GM04504 (cell line): ENCODE measurements around the gene AGTR1.

Experiments used
- DNase-seq: peaks from one replicate; pipeline ENCODE4 v3.0.0-alpha.2; 2012; ENCODE audit warnings: low read depth

Gene AGTR1

GRCh38 chr3:148697306-148698189 lies at the start of gene AGTR1:
Gene AGTR1, plus strand, starts transcription at chr3:148697903. Its CDS starts 43,133 bp downstream, at chr3:148741036.
- no peak for DNase-seq

- DNase-seq = peak; percentile 33
Measured at GRCh38 chr3:148648685-148649352, 48.9 kb upstream of the AGTR1 start.

GRCh38 chr3:148651549-148651948 lies 46.2 kb upstream of the AGTR1 start:
- no peak for DNase-seq

- DNase-seq = no peak
Measured at GRCh38 chr3:148654433-148654832, 43.3 kb upstream of the AGTR1 start.

GRCh38 chr3:148657470-148657869 lies 40.2 kb upstream of the AGTR1 start:
- DNase-seq = no peak

- DNase-seq = no peak
Measured at GRCh38 chr3:148659512-148659911, 38.2 kb upstream of the AGTR1 start.

- no peak for DNase-seq
Measured at GRCh38 chr3:148680289-148680688, 17.4 kb upstream of the AGTR1 start.

- DNase-seq = no peak
Measured at GRCh38 chr3:148681080-148681479, 16.6 kb upstream of the AGTR1 start.

GRCh38 chr3:148682997-148683396 lies 14.7 kb upstream of the AGTR1 start:
- DNase-seq = no peak

GRCh38 chr3:148694116-148694515 lies 3.6 kb upstream of the AGTR1 start:
- no peak for DNase-seq

- no peak for DNase-seq
Measured at GRCh38 chr3:148698190-148698810, 597 bp downstream of the AGTR1 start.

GRCh38 chr3:148705314-148705713 lies 7.6 kb downstream of the AGTR1 start:
- no peak for DNase-seq

- DNase-seq = no peak
Measured at GRCh38 chr3:148707601-148708380, 10.1 kb downstream of the AGTR1 start.

- DNase-seq = no peak
Measured at GRCh38 chr3:148708409-148708808, 10.7 kb downstream of the AGTR1 start.

- no peak for DNase-seq
Measured at GRCh38 chr3:148709560-148710253, 12.0 kb downstream of the AGTR1 start.

- no peak for DNase-seq
Measured at GRCh38 chr3:148710665-148711064, 13.0 kb downstream of the AGTR1 start.

- DNase-seq = no peak
Measured at GRCh38 chr3:148711981-148712666, 14.4 kb downstream of the AGTR1 start.

- no peak for DNase-seq
Measured at GRCh38 chr3:148714521-148714920, 16.8 kb downstream of the AGTR1 start.

- DNase-seq = no peak
Measured at GRCh38 chr3:148716657-148717056, 19.0 kb downstream of the AGTR1 start.

- no peak for DNase-seq
Measured at GRCh38 chr3:148717885-148718561, 20.3 kb downstream of the AGTR1 start.
